Mesenchymal stem cell (in vitro differentiated cells and primary cell): ENCODE data around the gene TMEM108.

Experiments used
- DNase-seq: peaks from one replicate; pipeline ENCODE4 v3.0.0-alpha.2; 2013
- H2AFZ ChIP-seq: one replicate; pipeline ENCODE4 v1.6.1; 2013; ENCODE audit warnings: low read depth, mild to moderate bottlenecking, control low read depth, inconsistent platforms, low read length, moderate library complexity
- H2AK5ac ChIP-seq: 2 replicates; pipeline ENCODE4 v1.6.1; 2013; ENCODE audit warnings: low read length, moderate library complexity, mild to moderate bottlenecking, inconsistent platforms; ENCODE audit not compliant: severe bottlenecking
- H2BK120ac ChIP-seq: one replicate; pipeline ENCODE4 v1.6.1; 2013; ENCODE audit warnings: low read depth, mild to moderate bottlenecking, inconsistent platforms, low read length, moderate library complexity
- H2BK12ac ChIP-seq, 2 experiments: one replicate each; pipeline ENCODE4 v1.6.1; 2013; ENCODE audit warnings: inconsistent platforms in 2 of 2, low read length in 2 of 2, mild to moderate bottlenecking in 2 of 2, moderate library complexity in 2 of 2, control low read depth in 1 of 2
- H2BK15ac ChIP-seq: one replicate; pipeline ENCODE4 v1.6.1; 2013; ENCODE audit warnings: mild to moderate bottlenecking, low read depth, inconsistent platforms; ENCODE audit not compliant: poor library complexity, severe bottlenecking
- H2BK5ac ChIP-seq: 2 replicates; pipeline ENCODE4 v1.6.1; 2013; ENCODE audit warnings: low read depth, mild to moderate bottlenecking, low read length, control low read depth, inconsistent platforms; ENCODE audit not compliant: poor library complexity, severe bottlenecking
- H3K14ac ChIP-seq, 2 experiments: one replicate each; pipeline ENCODE4 v1.6.1; 2013; ENCODE audit warnings: inconsistent platforms in 2 of 2, low read length in 2 of 2, control low read depth in 1 of 2, mild to moderate bottlenecking in 1 of 2, moderate library complexity in 1 of 2
- H3K18ac ChIP-seq, 2 experiments: one replicate each; pipeline ENCODE4 v1.6.1; 2013; ENCODE audit warnings: inconsistent platforms in 2 of 2, low read length in 2 of 2, control low read depth in 1 of 2, low read depth in 1 of 2, mild to moderate bottlenecking in 1 of 2
- H3K23ac ChIP-seq, 2 experiments: one replicate each; pipeline ENCODE4 v1.6.1; 2013; ENCODE audit warnings: inconsistent platforms in 2 of 2, low read length in 2 of 2, mild to moderate bottlenecking in 2 of 2, moderate library complexity in 2 of 2, control low read depth in 1 of 2
- H3K27ac ChIP-seq: 2 replicates; pipeline ENCODE4 v1.5.1; 2013; ENCODE audit warnings: mild to moderate bottlenecking, moderate library complexity, low read length, control low read depth, inconsistent platforms; ENCODE audit not compliant: poor library complexity, severe bottlenecking
- H3K27me3 ChIP-seq, 2 experiments: 2 replicates each; pipeline versions ENCODE4 v1.6.1 to v1.7.0; 2013; ENCODE audit warnings: low read length in 2 of 2, mild to moderate bottlenecking in 2 of 2, moderate library complexity in 2 of 2, control low read depth in 1 of 2, inconsistent platforms in 1 of 2; ENCODE audit not compliant: control insufficient read depth in 1 of 2, insufficient read depth in 1 of 2
- H3K36me3 ChIP-seq, 2 experiments: 2 replicates each; pipeline versions ENCODE4 v1.6.1 to v1.7.0; 2013; ENCODE audit warnings: low read length in 2 of 2, control low read depth in 1 of 2, inconsistent platforms in 1 of 2, low read depth in 1 of 2, mild to moderate bottlenecking in 1 of 2; ENCODE audit not compliant: insufficient read depth in 2 of 2, control insufficient read depth in 1 of 2
- H3K4ac ChIP-seq, 2 experiments: one replicate each; pipeline ENCODE4 v1.6.1; 2013; ENCODE audit warnings: inconsistent platforms in 2 of 2, low read length in 2 of 2, mild to moderate bottlenecking in 2 of 2, moderate library complexity in 2 of 2, control low read depth in 1 of 2, low read depth in 1 of 2
- H3K4me1 ChIP-seq: 2 replicates; pipeline ENCODE4 v1.6.1; 2013; ENCODE audit warnings: low read depth, low read length, control low read depth; ENCODE audit not compliant: control insufficient read depth, insufficient read depth
- H3K4me2 ChIP-seq: 2 replicates; pipeline ENCODE4 v1.6.1; 2013; ENCODE audit warnings: low read length, mild to moderate bottlenecking, inconsistent platforms; ENCODE audit not compliant: poor library complexity, severe bottlenecking
- H3K4me3 ChIP-seq, 2 experiments: 2 replicates each; pipeline versions ENCODE4 v1.5.1 to v1.7.0; 2013; ENCODE audit warnings: low read length in 2 of 2, mild to moderate bottlenecking in 2 of 2, control low read depth in 1 of 2, low read depth in 1 of 2; ENCODE audit not compliant: insufficient read depth in 1 of 2
- H3K79me1 ChIP-seq: replicated peaks from 2 replicates; pipeline ENCODE4 v1.6.1; 2013; ENCODE audit warnings: mild to moderate bottlenecking, control low read depth, low read length, inconsistent platforms; ENCODE audit not compliant: poor library complexity, severe bottlenecking
- H3K9ac ChIP-seq: 2 replicates; pipeline ENCODE4 v1.7.0; 2013; ENCODE audit warnings: mild to moderate bottlenecking, low read length, moderate library complexity
- H3K9me3 ChIP-seq: 2 replicates; pipeline ENCODE4 v1.7.0; 2013; ENCODE audit warnings: mild to moderate bottlenecking, low read length; ENCODE audit not compliant: control insufficient read depth
- H4K8ac ChIP-seq: one replicate; pipeline ENCODE4 v1.6.1; 2013; ENCODE audit warnings: inconsistent platforms, mild to moderate bottlenecking, low read length, moderate library complexity
- H4K91ac ChIP-seq: one replicate; pipeline ENCODE4 v1.6.1; 2013; ENCODE audit warnings: mild to moderate bottlenecking, low read length, inconsistent platforms
- WGBS: methylation state at CpG from one replicate; pipeline ENCODE4 v1.1.7; 2013; ENCODE audit warnings: mixed read lengths; 5-methylcytosine and 5-hydroxymethylcytosine counted together

Gene TMEM108

GRCh38 chr3:133360476-133360875, 322.3 kb downstream of the TMEM108 start:
- no peak overlapping the region for H3K9ac ChIP-seq
- no peak overlapping the region for H3K4me3 ChIP-seq
- DNase-seq, result no peak
- H4K91ac ChIP-seq, result no peak overlapping the region
- H3K27ac ChIP-seq, result no peak overlapping the region
- H2BK5ac ChIP-seq, result no peak overlapping the region
- H3K4me2 ChIP-seq, result no peak overlapping the region
- H3K4me1 ChIP-seq, result no peaks in the 10 kb centered on the region
- H3K4ac ChIP-seq, result no peak overlapping the region
- peaks cover 9% of the 10 kb centered on the region for H3K9me3 ChIP-seq
- H4K8ac ChIP-seq, result no peak overlapping the region
- H3K27me3 ChIP-seq, result peaks cover 4 to 10% of the 10 kb centered on the region in 2 experiments
- no peak overlapping the region for H2BK120ac ChIP-seq
- no peaks in the 10 kb centered on the region for H3K79me1 ChIP-seq
- H3K23ac ChIP-seq, result no peak overlapping the region
- no peak overlapping the region for H2BK12ac ChIP-seq
- no peak overlapping the region for H3K14ac ChIP-seq
- no peak overlapping the region for H2AK5ac ChIP-seq
- H3K36me3 ChIP-seq, result no peaks in the 10 kb centered on the region
- H3K18ac ChIP-seq, result no peak overlapping the region
- no peak overlapping the region for H2AFZ ChIP-seq
- 82% methylated on average over 2 of the region's 2 CpGs for WGBS
- no peak overlapping the region for H2BK15ac ChIP-seq

GRCh38 chr3:133361011-133361410, 322.8 kb downstream of the TMEM108 start:
- H4K8ac ChIP-seq, result no peak overlapping the region
- 91% methylated on average over 2 of the region's 2 CpGs for WGBS
- no peak for DNase-seq

DNA sequence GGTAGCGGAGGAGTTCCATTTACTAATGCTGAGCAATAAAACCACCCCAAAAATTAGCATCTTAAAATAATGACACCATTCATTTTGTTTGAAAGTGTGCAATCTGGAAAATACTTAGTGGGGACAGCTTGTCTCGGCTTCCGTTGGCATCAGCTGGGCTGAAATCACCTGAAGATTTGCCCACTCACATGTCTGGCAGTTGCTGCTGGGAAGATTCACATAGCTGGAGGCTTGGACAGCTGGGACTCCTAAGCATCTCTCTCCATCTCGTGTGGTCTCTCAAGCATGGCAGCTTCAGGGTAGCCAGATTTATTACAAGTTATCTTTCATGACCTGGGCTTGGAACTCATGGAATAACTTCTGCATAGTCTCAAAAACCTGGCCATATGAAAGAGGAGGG, 323.2 kb downstream of the TMEM108 start:
- H4K91ac ChIP-seq, result no peak overlapping the region

More at GRCh38 chr3:133361011-133361410, 322.8 kb downstream of the TMEM108 start:
- Histone ChIP-seq H3K4ac (no peak overlapping the region), H3K14ac (no peak overlapping the region), H3K79me1 (no peaks in the 10 kb centered on the region), H3K23ac (no peak overlapping the region), H3K9ac (no peak overlapping the region), H4K91ac (no peak overlapping the region), H3K4me2 (no peak overlapping the region), H3K4me3 (no peak overlapping the region), H3K27me3 (peaks cover 4 to 13% of the 10 kb centered on the region in 2 experiments), H2BK12ac (no peak overlapping the region), H3K9me3 (peaks cover 9% of the 10 kb centered on the region), H3K36me3 (no peaks in the 10 kb centered on the region), H2BK5ac (no peak overlapping the region), H2AFZ (no peak overlapping the region), H3K18ac (no peak overlapping the region), H2AK5ac (no peak overlapping the region), H3K4me1 (no peaks in the 10 kb centered on the region), H2BK120ac (no peak overlapping the region), H3K27ac (no peak overlapping the region), H2BK15ac (no peak overlapping the region)

DNA sequence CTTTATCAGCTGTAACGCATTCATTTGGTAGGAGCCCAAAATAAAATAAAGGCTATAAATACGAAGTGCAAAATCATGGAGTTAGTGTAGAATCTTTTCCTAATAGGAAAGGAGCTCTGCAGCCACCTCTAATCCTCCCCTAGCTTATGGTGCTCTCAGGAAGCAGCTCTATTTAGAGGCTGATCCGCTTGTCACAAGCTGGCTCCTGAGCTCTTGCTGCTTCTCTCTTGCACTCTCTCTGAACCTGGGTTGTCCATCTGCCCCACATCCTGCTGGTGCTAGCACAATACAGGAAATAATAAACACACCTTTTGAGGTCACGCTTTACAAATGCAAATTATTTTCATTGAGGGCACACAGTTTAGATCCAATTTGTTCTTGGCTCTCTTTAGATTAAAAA, 324.3 kb downstream of the TMEM108 start:
- H3K9me3 ChIP-seq, result no peaks in the 10 kb centered on the region
- H4K91ac ChIP-seq, result no peak overlapping the region
- H3K18ac ChIP-seq, result no peak overlapping the region
- no peak overlapping the region for H3K4me3 ChIP-seq
- H4K8ac ChIP-seq, result no peak overlapping the region
- H3K9ac ChIP-seq, result no peak overlapping the region
- no peaks in the 10 kb centered on the region for H3K79me1 ChIP-seq
- 63% methylated on average over 3 of the region's 4 CpGs for WGBS
- no peak overlapping the region for H2BK15ac ChIP-seq
- H2AFZ ChIP-seq, result no peak overlapping the region
- no peaks in the 10 kb centered on the region for H3K36me3 ChIP-seq
- no peak overlapping the region for H2AK5ac ChIP-seq
- H2BK12ac ChIP-seq, result no peak overlapping the region
- peaks cover 7 to 19% of the 10 kb centered on the region in 2 experiments for H3K27me3 ChIP-seq
- no peak overlapping the region for H3K23ac ChIP-seq
- no peaks in the 10 kb centered on the region for H3K4me1 ChIP-seq
- no peak overlapping the region for H3K14ac ChIP-seq
- H2BK120ac ChIP-seq, result no peak overlapping the region
- H3K4ac ChIP-seq, result no peak overlapping the region
- DNase-seq, result no peak
- H3K4me2 ChIP-seq, result no peak overlapping the region
- no peak overlapping the region for H3K27ac ChIP-seq
- no peak overlapping the region for H2BK5ac ChIP-seq

More for the DNA sequence above, 323.2 kb downstream of the TMEM108 start:
- no peaks in the 10 kb centered on the region for H3K4me1 ChIP-seq
- H3K4me3 ChIP-seq, result no peak overlapping the region
- H3K4me2 ChIP-seq, result no peak overlapping the region
- H3K9me3 ChIP-seq, result peaks cover 6% of the 10 kb centered on the region
- no peak overlapping the region for H4K8ac ChIP-seq
- no peak for DNase-seq
- no peak overlapping the region for H2BK12ac ChIP-seq
- H3K27me3 ChIP-seq, result peaks cover 4 to 16% of the 10 kb centered on the region in 2 experiments
- no peak overlapping the region for H3K18ac ChIP-seq
- H2AFZ ChIP-seq, result no peak overlapping the region
- no peak overlapping the region for H3K14ac ChIP-seq
- no peaks in the 10 kb centered on the region for H3K36me3 ChIP-seq
- H3K23ac ChIP-seq, result no peak overlapping the region
- H3K4ac ChIP-seq, result no peak overlapping the region
- H3K27ac ChIP-seq, result no peak overlapping the region
- H3K79me1 ChIP-seq, result no peaks in the 10 kb centered on the region
- H2BK120ac ChIP-seq, result no peak overlapping the region
- no peak overlapping the region for H2AK5ac ChIP-seq
- H2BK15ac ChIP-seq, result no peak overlapping the region
- H3K9ac ChIP-seq, result no peak overlapping the region
- H2BK5ac ChIP-seq, result no peak overlapping the region
- 82% methylated on average over 3 of the region's 4 CpGs for WGBS
